Coronary artery (tissue), 2 donors: ENCODE measurements around the gene PGAM5.

Experiments
- DNase-seq: peaks from one replicate; pipeline ENCODE4 v3.0.0-alpha.2; 2017; ENCODE audit warnings: low spot score
- H3K27ac ChIP-seq, 2 donors: fragments of 200-600 bp; sonication (generic); one replicate each; pipeline ENCODE4 v1.5.1; 2016 to 2019
- H3K4me3 ChIP-seq: fragments of 200-600 bp; sonication (generic); 2 replicates; pipeline ENCODE4 v1.5.1; 2016; ENCODE audit warnings: mild to moderate bottlenecking, moderate library complexity
- TF ChIP-seq, protein P1 (sequence below): fragments of 200-600 bp; sonication (generic); IDR thresholded peaks from one replicate; pipeline ENCODE4 v1.5.1; 2019; ENCODE audit warnings: antibody characterized with exemption

Gene PGAM5

DNA sequence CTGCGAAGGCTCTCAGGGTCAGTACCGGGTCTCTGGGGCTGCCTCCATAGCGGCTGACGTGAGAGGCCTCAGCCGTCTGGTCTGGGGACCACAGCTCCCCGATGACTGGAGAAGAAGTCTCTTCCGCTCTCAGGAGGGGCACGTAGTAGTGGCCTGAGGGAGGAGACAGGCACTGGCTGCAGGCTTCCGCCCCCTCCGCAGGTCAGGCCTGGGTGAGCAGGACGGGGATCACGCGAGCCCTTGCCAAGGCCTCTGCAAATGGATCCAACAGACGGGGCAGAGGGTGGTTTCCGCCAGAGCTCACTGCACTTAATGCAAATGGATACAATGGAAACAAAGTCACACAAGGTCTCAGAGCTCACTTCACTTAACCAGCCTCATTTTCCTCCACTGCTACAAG lies 26.3 kb downstream of the PGAM5 start:
- DNase-seq = no peak
- Histone ChIP-seq H3K27ac (no peak overlapping the region), H3K4me3 (no peak overlapping the region)
- TF ChIP-seq, protein P1, sequence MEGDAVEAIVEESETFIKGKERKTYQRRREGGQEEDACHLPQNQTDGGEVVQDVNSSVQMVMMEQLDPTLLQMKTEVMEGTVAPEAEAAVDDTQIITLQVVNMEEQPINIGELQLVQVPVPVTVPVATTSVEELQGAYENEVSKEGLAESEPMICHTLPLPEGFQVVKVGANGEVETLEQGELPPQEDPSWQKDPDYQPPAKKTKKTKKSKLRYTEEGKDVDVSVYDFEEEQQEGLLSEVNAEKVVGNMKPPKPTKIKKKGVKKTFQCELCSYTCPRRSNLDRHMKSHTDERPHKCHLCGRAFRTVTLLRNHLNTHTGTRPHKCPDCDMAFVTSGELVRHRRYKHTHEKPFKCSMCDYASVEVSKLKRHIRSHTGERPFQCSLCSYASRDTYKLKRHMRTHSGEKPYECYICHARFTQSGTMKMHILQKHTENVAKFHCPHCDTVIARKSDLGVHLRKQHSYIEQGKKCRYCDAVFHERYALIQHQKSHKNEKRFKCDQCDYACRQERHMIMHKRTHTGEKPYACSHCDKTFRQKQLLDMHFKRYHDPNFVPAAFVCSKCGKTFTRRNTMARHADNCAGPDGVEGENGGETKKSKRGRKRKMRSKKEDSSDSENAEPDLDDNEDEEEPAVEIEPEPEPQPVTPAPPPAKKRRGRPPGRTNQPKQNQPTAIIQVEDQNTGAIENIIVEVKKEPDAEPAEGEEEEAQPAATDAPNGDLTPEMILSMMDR = no peak

- Histone ChIP-seq H3K4me3 (no peak overlapping the region), H3K27ac (no peak overlapping the region)
- TF ChIP-seq, protein P1 = no peak
- no peak for DNase-seq
Measured at GRCh38 chr12:132739600-132740312, 29.1 kb downstream of the PGAM5 start.

- TF ChIP-seq, protein P1 = no peak
- no peak for DNase-seq
- H3K27ac ChIP-seq = no peak overlapping the region
- no peak overlapping the region for H3K4me3 ChIP-seq
Measured at GRCh38 chr12:132740313-132740646, 29.6 kb downstream of the PGAM5 start.

DNA sequence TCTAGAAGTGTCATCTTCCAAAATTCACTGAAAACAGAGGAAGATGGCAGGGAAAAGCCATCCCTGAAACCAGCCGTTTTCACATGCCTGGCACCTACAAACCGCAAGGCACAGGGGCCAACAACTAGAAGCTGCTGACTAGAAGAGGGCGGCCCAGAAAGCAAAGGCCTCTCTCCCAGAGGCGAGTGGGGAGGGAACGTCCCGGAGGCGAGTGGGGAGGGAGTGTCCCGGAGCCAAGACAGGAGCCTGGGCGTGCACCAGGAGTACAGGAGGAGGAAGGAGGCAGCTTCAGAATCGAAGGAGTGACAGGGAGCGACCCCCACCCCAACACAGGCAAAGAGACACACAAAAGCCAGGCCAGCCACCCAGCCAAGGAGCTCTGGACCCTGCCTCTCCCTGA lies 30.0 kb downstream of the PGAM5 start:
- Histone ChIP-seq H3K4me3 (no peak overlapping the region), H3K27ac (no peak overlapping the region)
- TF ChIP-seq, protein P1 = no peak
- no peak for DNase-seq

DNA sequence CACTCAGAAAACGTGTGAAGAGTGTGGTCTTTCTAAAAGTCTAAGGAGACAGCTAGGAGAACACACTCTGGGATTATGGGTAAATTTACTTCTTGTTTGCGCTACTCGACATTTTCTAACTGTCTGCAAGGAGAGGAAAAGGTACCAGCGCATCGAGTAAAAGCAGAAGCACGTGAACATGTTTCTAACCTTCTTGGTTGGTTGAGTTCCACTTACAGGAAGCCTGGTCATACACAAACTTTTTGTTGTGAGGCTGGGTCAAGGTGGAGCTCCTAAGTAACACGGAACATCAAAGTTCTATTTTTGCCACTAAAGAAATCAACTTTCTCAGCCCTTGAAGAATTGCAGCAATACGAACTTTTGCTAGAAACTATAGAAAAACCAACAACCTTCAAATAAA lies 31.0 kb downstream of the PGAM5 start:
- TF ChIP-seq, protein P1 = no peak
- DNase-seq = no peak
- Histone ChIP-seq H3K27ac (no peak overlapping the region), H3K4me3 (no peak overlapping the region)

GRCh38 chr12:132743831-132744230 lies 33.2 kb downstream of the PGAM5 start:
- TF ChIP-seq, protein P1 = no peak
- no peak overlapping the region for H3K27ac ChIP-seq
- no peak overlapping the region for H3K4me3 ChIP-seq
- DNase-seq = no peak

- TF ChIP-seq, protein P1 = no peak
- Histone ChIP-seq H3K27ac (no peak overlapping the region), H3K4me3 (no peak overlapping the region)
- no peak for DNase-seq
Measured at GRCh38 chr12:132746613-132747012, 36.0 kb downstream of the PGAM5 start.
